Measurements from ENCODE around the gene CCDC80.

CCDC80 gene

DNA sequence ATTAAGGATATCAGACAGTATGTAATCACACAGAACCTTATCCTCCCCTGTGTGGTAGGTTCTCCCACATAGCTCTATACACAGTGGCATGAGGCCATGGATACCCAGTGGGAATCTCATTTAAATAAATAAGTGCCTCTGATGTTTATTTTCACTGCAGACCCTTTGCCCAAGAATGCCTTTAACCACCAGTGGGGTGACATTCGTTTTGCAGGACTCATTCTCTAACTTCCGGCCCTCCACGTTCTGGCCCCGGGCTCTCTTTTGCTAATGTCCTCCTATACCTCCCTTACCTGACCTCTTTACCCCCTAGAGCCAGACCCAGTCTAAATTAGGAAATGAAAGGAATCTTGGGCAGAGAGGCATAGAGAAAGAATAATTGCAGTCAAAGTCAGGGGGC, 8.3 kb downstream of the CCDC80 start:
- no peak for DNase-seq

DNA sequence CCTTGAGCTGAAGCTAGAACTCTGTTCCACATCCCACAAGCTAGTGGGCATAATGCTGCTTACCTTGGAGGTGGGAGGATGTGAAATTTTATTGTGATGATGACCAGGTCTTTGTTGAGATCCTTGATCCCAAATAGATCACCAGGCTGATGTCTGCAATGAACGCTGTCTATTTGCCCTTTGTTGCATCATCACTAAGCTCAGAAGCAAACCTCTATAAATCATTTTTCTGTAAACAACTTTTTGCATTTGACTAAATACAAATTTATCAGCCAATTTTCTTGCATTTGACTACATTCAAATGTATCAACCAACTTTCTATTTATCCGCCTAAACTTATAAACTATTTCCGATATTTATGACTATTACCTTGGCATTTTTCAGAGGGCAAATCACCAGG, 9.7 kb downstream of the CCDC80 start:
- no peak for DNase-seq

DNA sequence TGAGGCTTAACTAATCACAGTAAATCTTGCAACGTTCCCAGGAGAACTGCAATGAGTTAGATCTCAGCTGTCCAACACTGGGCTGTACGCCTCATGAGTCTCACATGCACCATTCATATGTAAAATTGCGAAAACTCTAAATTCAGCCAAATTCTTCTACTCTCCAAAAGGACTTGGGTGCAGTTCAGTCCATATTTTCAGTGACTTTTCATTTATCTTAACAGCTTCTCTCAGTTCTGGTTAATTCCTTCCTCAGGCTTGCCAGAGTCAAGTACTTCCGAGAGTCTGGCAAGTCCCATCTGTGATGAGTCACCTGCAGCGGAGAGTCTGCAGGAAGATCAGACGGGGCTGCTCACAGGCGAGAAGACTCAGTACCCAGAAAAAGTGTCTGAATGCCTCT, 11.5 kb downstream of the CCDC80 start:
- no peak for DNase-seq

DNA sequence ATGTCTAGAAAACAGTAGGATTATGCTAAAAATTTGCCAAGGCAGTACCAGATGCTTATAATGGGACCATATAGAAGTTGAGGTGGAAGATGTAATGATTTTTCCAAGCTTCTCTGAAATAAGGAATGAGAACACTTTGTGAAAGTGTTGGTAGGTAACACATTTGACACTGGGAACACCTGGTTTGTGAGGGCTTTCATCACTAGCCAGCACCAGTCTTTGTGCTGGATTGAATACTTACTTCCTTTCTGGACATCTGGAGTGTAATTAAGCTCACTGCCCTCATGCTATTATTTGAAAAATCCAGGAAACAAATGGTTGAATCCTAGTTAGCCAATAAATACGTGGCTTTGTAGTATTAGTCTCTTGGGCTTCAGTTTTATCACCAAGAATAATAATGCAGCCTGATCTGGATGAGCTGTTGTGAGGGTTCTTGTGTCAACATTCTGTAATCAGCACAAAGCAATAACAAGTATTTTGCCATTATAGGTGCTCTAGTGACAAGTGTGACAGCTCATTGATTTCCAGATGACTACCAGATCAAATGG, 12.9 kb downstream of the CCDC80 start:
- DNase-seq: no peak

DNA sequence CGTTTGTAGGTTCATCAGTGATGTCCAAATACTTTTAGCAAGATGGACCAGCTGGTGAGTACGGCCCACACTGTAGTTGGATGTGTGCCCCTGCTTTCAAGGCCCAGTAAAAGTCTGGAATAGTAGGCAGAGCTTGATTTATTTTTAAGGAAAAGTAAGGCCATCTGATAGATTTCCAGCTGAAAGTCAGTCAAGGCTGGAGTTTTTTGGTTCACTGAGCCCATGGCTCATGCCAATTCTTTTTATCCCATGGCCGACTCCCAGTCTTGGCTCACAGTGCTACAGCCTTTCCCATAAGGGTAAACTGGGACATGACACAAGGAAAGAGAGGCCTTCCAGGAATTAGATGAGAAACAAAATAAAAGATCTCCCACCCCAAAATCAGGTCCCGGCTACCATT, 13.5 kb downstream of the CCDC80 start:
- DNase-seq: no peak

DNA sequence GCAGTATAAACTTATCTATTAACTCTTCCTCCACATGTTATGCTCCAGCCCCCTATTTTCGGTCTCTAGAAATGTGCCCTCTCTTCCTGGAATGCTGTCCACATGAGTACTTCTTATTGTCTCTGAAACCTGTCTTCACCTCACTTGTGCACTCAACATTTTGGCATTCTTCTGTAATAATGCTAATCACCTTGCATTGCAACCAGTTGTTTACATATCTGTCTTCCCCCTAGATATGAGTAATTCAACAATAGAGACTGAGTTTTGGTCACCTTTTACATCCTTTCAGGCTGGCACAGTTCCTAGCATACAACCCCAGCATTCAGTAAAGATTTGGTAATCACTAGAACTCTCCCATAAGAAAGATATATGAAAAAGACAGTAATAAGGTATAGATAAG, 17.2 kb downstream of the CCDC80 start:
- no peak for DNase-seq

DNA sequence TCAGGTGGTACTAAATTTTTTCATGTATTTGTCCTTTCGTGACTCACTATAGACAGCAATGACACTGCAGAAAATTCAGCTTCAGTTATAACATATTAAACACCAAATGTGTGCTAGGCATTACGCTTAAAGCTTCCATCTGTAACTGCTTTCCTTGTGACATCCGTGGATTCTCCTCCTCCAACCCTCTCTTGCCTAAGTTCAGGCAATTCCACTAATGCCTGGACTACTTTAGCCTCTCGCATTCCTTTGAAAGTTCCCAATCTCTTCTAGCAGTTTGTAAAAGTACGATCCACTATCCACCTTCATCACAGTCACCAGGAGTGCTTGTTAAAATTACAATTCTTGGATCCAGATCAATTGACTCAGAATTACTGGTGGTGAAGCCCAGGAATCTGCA, 17.7 kb downstream of the CCDC80 start:
- no peak for DNase-seq

DNA sequence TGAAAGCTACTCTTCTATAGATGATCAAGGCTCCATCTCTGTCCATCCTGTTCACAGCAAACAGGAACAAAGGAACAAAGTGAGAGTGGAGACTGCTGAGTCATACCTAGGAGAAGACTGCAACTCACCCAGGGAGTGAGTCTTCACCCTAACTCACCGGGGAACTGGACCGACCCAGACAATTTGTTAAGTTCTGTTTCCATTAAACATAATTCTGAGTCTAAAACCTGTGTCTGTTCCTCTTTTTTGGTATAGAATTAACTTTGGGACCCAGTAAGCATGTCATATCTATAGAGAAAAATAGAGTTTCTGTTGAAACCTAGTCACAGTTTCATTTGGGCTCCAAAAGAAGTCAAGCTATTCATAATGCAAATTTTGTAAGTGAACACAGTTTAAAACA, 21.6 kb downstream of the CCDC80 start:
- no peak for DNase-seq

DNA sequence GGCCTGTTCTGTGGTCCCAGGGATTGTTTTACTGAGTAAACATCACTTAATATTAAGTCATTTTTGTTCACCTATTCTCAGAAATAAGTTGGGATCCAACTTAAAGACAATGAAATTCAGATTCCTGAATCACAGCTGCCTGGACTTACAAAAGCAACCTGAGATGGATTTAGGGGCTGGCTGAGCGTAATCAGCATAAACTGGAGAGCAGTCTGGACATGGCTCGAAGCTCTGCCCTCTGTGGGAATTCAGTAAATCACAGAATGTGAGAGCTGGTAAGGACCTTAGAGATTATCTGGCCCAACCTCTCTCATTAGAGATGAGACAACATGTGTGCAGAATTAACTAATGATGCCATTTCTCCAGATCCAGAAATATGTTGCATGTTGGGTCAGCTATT, 23.7 kb downstream of the CCDC80 start:
- DNase-seq: no peak

DNA sequence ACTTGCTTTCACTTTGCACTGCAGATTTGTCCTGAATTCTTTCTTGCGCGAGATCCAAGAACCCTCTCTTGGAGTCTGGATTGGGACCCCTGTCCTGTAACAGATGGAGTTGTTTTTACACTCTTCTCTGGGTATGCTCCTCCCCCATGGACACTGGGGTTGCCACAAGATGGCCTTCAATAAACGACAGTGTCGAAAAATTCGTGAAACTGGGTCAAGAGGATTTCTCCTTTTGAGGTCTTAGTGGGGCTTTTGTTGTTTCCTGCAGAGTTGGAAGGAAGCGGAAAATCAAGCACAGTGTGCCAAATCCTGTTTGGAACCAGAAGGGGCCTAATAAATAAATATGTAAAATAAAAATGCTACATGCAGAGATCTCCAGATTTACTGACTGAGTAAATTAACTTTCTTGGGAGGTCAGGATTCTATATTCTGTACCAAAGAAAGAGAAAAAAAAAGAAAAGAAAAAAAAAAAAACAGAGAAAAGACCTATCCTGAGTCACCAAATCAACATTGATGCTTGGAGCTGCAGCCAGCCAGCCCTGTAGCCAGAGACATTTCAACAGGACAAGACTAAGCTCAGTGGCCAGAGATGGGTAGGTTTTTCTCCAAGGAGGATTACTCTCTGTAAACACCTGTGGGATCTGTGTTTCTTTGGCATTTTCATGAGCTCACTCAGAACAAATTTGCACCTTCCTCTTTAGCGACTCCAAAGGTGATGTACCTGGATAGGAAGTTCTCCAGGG, 24.8 kb downstream of the CCDC80 start:
- no peak for DNase-seq

DNA sequence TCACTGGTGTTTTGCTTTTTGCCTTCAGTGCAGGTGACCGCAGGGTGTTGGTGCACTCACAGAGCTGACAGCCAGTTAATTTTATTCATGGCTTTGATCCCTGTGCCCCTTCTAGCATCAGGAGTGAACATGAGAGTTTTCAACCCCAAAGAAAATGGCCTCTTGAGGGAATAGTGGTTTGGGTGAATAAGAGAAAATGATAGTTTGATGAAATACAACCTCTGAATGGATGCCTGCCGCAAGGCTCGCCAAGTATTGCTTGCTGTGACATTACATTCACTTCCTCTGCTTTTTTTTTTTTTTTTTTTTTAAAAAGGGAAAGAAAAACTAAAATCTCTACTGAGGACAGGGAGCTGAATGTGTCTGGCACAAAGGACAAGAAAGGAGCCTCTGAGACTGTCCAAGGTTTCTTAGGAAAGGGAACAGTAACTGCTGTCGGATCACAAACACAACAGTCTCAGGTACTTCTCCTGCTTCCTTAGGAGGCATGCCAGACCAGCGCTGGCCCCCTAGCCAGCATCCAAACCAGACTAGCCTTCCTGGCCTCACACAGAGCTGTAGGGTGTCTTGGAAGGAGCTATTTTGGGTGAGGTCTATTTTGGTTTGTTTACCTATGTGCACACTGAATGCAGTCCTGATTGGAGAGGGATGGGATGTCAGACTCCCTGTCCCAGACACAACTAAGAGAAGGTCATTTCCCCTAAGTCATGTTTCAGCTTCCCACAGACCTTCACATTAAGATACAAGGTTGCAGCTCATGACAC, 29.0 kb downstream of the CCDC80 start:
- no peak for DNase-seq

DNA sequence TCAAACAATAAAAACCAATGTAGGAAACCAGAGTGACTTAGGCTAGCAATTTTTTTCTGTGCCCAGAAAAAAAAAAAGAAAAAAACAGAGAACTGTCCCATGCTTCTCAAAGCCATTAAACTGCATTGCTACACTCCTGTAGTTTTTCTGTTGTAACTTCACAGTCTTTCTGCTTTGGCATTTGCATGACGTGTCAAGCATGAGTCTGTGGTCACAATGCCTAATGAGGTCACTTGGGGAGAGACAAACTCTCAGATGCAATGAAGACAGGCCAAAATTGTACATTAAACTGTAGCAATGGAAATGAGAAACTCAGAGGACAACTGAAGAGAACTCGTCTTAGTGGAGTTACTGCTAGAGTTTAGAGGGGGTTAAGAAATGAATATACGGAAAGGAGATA, 30.8 kb downstream of the CCDC80 start:
- DNase-seq: no peak

DNA sequence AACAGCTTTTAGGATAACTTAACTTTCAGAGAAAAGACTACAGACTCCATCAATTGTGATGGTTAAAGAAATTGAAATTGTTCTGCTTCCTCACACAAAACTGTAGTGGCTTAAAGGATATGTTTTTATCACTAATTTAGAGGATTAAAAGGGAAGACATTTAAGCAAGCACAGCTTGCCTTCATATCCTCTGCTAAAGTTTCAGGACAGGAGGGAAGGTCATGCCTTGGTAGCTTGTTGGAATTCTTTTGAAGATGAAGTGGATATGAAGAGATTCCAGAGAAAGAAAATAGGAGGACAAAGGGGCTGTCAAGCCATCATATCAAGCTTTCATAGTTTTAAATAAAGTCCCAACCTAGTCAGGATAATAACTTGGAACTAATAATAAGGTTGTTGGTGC, 33.1 kb downstream of the CCDC80 start:
- DNase-seq: no peak

DNA sequence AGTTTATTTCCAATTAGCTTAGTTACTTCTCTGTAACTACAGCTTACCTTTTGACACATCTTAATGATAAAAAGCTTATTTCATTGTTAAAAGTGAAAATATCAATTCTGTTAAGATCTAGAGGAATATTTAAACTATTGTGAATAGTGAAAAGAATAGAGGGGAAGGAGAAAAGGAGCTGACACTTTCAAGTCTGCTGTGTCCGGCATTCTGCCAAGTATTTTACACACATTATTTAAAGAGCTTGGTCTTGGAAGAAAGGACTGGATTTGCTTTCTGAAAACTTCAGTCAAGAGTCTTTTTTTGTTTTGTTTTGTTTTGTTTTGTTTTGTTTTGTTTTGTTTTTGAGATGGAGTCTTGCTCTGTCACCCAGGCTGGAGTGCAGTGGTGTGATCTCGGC, 34.8 kb downstream of the CCDC80 start:
- DNase-seq: no peak

DNA sequence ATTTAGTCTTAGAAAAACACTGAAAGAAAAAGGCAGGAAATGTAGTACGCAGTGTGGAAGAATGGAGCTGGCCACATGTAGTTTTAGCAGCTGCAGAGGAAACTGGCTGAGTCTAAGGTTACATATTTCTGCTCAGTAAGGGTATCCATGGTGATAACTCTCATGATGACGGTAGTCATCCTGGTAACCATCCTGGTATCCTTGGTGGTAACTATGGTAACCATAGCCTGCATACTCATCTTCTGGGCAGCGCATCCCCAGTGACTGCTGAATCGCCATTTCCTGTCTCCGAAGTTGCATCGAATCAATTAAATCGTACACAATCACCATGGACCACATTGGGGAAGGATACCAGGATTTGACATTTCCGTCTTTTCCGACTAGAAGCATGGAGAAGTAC, 35.7 kb downstream of the CCDC80 start:
- no peak for DNase-seq

DNA sequence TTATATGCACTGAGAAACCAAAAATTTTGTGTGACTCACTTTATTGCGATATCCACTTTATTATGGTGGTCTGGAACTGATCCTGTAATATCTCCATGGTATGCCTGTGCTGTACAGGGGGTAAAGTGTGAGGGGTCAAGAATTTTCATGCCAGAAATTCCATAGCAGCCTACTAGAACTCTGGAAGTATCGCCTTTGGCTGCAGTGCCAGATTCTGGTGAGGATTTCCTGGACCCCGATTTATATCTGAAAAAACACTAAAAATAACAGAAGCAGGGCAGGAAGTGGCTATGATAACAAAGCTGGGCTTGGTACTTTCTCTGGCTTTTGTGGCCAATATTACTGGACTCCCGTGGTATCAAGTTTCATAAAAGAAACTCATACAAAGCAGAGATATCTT, 36.4 kb downstream of the CCDC80 start:
- DNase-seq: no peak

DNA sequence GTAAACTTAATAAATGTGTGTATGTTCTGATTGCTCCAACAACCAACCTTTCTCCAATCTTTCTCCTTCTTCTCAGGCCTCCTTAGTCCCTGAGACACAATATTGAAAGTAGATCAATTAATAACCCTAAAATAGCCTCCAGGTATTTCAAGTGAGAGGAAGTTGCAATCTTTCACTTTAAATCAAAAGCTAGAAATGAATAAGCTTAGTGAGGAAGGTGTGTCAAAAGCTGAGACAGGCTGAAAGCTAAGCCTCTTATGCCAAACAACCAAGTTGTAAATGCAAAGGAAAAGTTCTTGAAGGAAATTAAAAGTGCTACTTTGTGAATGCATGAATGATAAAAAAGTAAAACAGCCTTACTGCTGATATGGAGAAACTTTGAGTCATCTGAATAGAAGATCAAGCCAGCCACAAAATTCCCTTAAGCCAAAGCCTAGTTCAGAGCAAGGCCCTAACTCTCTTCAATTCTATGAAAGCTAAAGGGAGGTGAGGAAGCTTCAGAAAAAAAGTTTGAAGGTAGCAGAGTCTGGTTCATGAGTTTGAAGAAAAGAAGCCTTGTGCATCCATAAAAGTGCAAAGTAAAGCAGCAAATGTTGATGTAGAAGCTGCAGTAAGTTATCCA, 38.6 kb downstream of the CCDC80 start:
- no peak for DNase-seq

DNA sequence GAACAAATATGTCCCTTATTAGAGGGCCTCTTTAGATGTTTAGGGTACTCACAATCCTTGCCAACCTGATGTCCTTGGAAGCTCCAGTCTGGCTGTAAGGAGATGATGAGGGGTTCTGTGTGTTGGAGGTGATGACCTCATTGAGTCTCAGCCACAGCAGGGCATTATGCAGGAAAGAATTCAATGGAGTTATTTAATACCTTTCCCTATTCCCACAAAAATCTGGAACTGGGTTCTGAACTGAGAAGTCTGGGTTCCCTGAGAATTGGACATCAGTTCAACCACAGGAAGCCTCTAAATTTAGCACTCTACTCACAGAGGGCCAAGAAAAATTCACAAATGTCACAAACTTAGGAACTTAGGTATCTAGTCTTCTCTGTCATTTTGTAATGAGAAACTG, 42.2 kb downstream of the CCDC80 start:
- no peak for DNase-seq

DNA sequence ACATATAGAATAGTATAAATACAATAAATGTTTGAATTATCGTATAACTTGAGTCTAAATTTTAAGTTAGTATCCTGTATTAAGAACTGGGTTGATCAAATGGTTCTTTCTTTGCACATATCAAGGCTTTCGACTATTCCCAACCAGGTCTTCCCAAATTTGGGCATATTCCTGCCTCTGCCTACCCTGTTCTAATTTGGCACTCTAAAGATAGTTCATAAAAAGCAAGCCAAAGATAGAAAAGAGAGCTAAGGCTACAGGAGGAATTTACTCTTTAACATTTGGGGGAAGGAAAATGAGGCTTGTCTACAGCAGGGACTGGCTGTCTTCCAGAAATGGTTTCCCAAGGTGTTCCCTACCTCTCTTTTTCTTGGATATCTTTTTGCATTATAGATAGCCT, 43.0 kb downstream of the CCDC80 start:
- DNase-seq: no peak

DNA sequence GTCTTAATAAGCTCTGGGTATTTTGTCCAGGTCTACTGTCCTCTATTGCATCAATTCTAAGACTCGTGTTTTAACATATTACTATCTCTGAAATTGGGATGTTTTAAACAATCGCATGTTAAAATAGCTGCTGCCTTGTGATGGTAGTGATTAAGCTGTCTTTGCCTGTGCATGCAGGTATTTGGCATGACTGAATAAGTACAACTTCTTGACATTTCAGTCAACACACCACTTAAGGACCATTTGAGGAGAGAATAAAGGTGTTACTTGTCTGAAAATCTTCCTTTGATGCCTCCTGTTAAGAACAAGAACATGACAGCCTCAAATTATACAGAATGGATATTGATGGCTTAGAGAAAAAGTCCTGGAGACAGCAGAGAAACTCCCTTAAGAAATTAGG, 46.1 kb downstream of the CCDC80 start:
- DNase-seq: no peak

DNA sequence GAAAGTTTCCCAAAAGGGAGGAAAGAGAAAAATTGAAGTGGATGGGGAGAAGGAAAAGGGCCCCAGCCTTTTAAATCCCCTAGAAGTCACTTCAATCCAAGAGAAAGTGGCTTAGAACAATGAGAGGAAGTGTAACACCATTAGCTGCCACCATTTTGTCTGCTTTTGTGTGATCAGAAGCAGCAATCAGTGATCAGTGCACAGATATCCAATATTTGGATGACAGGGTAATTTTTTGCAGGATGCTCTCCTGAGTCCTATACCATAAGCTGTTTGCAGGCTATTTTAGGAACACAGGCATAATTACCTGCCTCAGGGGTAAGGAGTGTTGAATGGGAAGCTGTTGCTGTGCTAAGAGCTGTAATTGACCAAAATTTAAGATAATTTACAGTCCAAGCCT, 47.7 kb downstream of the CCDC80 start:
- DNase-seq: no peak

DNA sequence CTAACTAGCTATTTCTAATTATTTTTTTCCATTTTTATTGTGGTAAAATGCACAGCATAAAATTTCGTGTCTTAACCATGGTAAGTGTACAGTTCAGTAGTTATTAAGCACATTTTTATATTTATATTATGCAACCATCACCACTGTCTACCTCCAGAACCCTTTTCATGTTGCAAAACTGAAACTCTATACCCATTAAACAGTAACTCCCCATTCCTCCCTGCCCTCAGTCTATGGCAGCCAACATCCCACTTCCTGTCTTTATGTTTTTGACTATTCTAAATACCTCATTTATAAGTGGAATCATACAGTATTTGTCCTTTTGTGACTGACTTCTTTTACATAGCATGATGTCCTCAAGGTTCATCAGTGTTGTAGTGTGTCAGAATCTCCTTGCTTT, 53.6 kb downstream of the CCDC80 start:
- no peak for DNase-seq

DNA sequence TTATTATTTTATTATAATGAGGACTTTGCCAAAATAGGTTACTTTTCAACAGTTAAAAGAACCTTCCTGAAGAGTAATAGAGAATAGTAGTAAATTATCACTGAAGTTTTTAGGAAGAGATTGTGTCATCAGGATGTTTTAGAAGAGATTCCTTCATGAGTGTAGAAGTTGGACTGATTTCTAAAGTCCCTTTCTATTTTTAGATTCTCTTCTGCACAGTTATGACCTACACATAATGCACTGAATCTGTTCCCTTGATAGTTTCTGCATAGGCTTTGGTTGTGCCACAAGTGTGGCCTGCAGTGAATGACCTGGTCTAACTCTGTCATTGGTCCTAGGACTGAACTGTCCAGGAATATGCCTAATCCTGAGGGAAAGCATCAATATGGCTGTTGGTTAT, 55.2 kb downstream of the CCDC80 start:
- DNase-seq: no peak

DNA sequence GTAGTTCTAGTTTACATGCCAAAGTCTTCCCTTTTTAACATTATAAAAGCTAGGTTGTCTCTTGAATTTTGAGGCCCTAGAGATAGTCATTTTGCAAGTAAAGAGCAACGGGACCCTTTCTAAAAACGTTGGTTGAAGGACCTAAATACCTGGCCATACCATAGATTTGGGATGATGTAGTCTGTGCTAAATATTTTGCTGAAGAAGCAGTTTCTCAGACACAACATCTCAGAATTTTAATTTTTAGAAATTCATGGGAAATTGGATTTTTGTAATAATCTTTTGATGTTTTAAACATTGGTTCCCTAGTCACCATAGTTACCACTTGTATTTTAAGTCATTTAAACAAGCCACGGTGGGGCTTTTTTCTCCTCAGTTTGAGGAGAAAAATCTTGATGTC, 57.8 kb downstream of the CCDC80 start:
- DNase-seq: no peak
